Measurements from ENCODE around the gene CAMSAP2.

The CAMSAP2 gene

DNA sequence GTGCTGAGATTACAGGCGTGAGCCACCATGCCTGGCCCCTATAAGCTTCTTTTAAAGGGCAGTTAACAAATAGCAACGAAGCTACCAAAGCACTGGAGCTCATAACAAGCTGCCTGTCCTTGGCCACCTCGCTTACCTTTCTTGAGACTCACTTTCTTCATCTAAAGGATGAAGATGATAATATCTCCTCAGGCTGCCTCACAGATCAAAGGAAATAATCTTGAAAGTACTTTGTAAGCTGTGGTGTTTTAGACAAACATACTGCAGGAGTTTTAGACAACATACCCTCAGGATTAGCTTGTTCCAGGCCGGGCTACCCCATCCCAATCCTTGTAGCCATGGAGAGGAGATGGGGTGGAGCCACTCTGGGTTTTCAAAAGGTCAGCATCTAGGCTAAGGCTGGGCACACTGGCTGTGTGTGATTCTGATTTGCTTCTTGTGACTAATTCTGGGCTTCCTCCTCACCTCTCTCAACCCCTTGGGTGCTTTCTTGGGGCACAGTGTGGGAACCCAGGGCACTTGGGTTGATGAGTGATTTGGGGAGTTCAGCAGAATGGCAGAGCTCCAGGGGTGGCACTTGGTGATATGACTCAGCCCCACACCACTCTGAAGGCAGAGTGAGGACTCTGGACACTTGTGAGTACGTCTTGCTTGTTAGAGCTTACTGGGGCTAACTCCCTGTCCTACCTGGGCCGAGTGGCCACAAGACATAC is 139.3 kb downstream of the CAMSAP2 start:
- Histone ChIP-seq H3K36me3 (ENCODE audit: control insufficient read depth in 4 of 4, insufficient read depth in 4 of 4, low read length in 3 of 4) (no peaks in the 10 kb centered on the region), H3K9me3 (ENCODE audit: control extremely low read depth in 1 of 5, control insufficient read depth in 4 of 5, insufficient read depth in 2 of 5, low read depth in 1 of 5, low read length in 4 of 5) (no peaks in the 10 kb centered on the region), H3K27me3 (replicated peaks in 2 of 5; ENCODE audit: control insufficient read depth in 4 of 5, insufficient read depth in 5 of 5, low read length in 4 of 5) (peaks cover 0 to 39% (median 26%) of the 10 kb centered on the region in 5 experiments), H3K4me1 (ENCODE audit: control extremely low read depth in 1 of 4, control insufficient read depth in 4 of 4, insufficient read depth in 4 of 4, low read length in 3 of 4) (peaks cover 0 to 12% (median 10%) of the 10 kb centered on the region in 4 experiments), H3K4me3 (ENCODE audit: control insufficient read depth in 1 of 7, extremely low read depth in 1 of 7, insufficient read depth in 4 of 7, low read depth in 2 of 7, low read length in 6 of 7) (no peak overlapping the region), H3K27ac (ENCODE audit: insufficient read depth in 1 of 2, low read depth in 1 of 2, low read length in 2 of 2, poor library complexity in 1 of 2, severe bottlenecking in 2 of 2) (no peak overlapping the region)
- no peak for DNase-seq
- ChIA-PET POLR2A (interaction anchor here (0.6 kb wide), 1 partner anchor 148 kb away, joined by 3 read pairs; no protein-coding TSS in a partner anchor), CTCF (no interaction called here)
- 98% methylated on average over 4 of the region's 6 CpGs for WGBS (ENCODE audit: insufficient coverage)

- H3K36me3 ChIP-seq (ENCODE audit: control insufficient read depth in 4 of 4, insufficient read depth in 4 of 4, low read length in 3 of 4): no peaks in the 10 kb centered on the region
- DNase-seq: peak in 1 of 3 donors; percentile 19
- no peaks in the 10 kb centered on the region for H3K9me3 ChIP-seq (ENCODE audit: control extremely low read depth in 1 of 5, control insufficient read depth in 4 of 5, insufficient read depth in 2 of 5, low read depth in 1 of 5, low read length in 4 of 5)
- WGBS (ENCODE audit: insufficient coverage): 65% methylated on average over 2 of the region's 3 CpGs
- H3K4me1 ChIP-seq (ENCODE audit: control extremely low read depth in 1 of 4, control insufficient read depth in 4 of 4, insufficient read depth in 4 of 4, low read length in 3 of 4): no peaks in the 10 kb centered on the region
- CTCF ChIA-PET: interaction anchor here (1.2 kb wide), 1 partner anchor 11 kb away, joined by 3 read pairs; no protein-coding TSS in a partner anchor
- H3K27me3 ChIP-seq (replicated peaks in 2 of 5; ENCODE audit: control insufficient read depth in 4 of 5, insufficient read depth in 5 of 5, low read length in 4 of 5): peaks cover 0 to 17% (median 12%) of the 10 kb centered on the region in 5 experiments
- H3K27ac ChIP-seq (ENCODE audit: insufficient read depth in 1 of 2, low read depth in 1 of 2, low read length in 2 of 2, poor library complexity in 1 of 2, severe bottlenecking in 2 of 2): no peak overlapping the region
- POLR2A ChIA-PET: no interaction called here
- H3K4me3 ChIP-seq (ENCODE audit: control insufficient read depth in 1 of 7, extremely low read depth in 1 of 7, insufficient read depth in 4 of 7, low read depth in 2 of 7, low read length in 6 of 7): no peak overlapping the region
Observed at GRCh38 chr1:200880212-200880611, 141.5 kb downstream of the CAMSAP2 start.

GRCh38 chr1:200883118-200883517 is 144.4 kb downstream of the CAMSAP2 start:
- POLR2A ChIA-PET: no interaction called here
- H3K27ac ChIP-seq (ENCODE audit: insufficient read depth in 1 of 2, low read depth in 1 of 2, low read length in 2 of 2, poor library complexity in 1 of 2, severe bottlenecking in 2 of 2): no peak overlapping the region
- peaks cover 0 to 19% (median 4%) of the 10 kb centered on the region in 4 experiments for H3K4me1 ChIP-seq (ENCODE audit: control extremely low read depth in 1 of 4, control insufficient read depth in 4 of 4, insufficient read depth in 4 of 4, low read length in 3 of 4)
- 100% methylated on average over 1 of the region's 3 CpGs for WGBS (ENCODE audit: insufficient coverage)
- CTCF ChIA-PET: no interaction called here
- no peaks in the 10 kb centered on the region for H3K9me3 ChIP-seq (ENCODE audit: control extremely low read depth in 1 of 5, control insufficient read depth in 4 of 5, insufficient read depth in 2 of 5, low read depth in 1 of 5, low read length in 4 of 5)
- peaks cover 0 to 4% (median under 1%) of the 10 kb centered on the region in 5 experiments for H3K27me3 ChIP-seq (replicated peaks in 2 of 5; ENCODE audit: control insufficient read depth in 4 of 5, insufficient read depth in 5 of 5, low read length in 4 of 5)
- no peak overlapping the region for H3K4me3 ChIP-seq (ENCODE audit: control insufficient read depth in 1 of 7, extremely low read depth in 1 of 7, insufficient read depth in 4 of 7, low read depth in 2 of 7, low read length in 6 of 7)
- no peaks in the 10 kb centered on the region for H3K36me3 ChIP-seq (ENCODE audit: control insufficient read depth in 4 of 4, insufficient read depth in 4 of 4, low read length in 3 of 4)
- DNase-seq: no peak

GRCh38 chr1:200885623-200886402 is 147.1 kb downstream of the CAMSAP2 start:
- peaks cover 0 to 41% (median 23%) of the 10 kb centered on the region in 4 experiments for H3K4me1 ChIP-seq (ENCODE audit: control extremely low read depth in 1 of 4, control insufficient read depth in 4 of 4, insufficient read depth in 4 of 4, low read length in 3 of 4)
- H3K36me3 ChIP-seq (ENCODE audit: control insufficient read depth in 4 of 4, insufficient read depth in 4 of 4, low read length in 3 of 4): no peaks in the 10 kb centered on the region
- H3K27me3 ChIP-seq (replicated peaks in 2 of 5; ENCODE audit: control insufficient read depth in 4 of 5, insufficient read depth in 5 of 5, low read length in 4 of 5): peaks cover 0 to 11% (median 6%) of the 10 kb centered on the region in 5 experiments
- no peaks in the 10 kb centered on the region for H3K9me3 ChIP-seq (ENCODE audit: control extremely low read depth in 1 of 5, control insufficient read depth in 4 of 5, insufficient read depth in 2 of 5, low read depth in 1 of 5, low read length in 4 of 5)
- CTCF ChIA-PET: no interaction called here
- WGBS (ENCODE audit: insufficient coverage): 97% methylated on average over 3 of the region's 6 CpGs
- POLR2A ChIA-PET: no interaction called here
- no peak overlapping the region for H3K4me3 ChIP-seq (ENCODE audit: control insufficient read depth in 1 of 7, extremely low read depth in 1 of 7, insufficient read depth in 4 of 7, low read depth in 2 of 7, low read length in 6 of 7)
- no peak overlapping the region for H3K27ac ChIP-seq (ENCODE audit: insufficient read depth in 1 of 2, low read depth in 1 of 2, low read length in 2 of 2, poor library complexity in 1 of 2, severe bottlenecking in 2 of 2)
- no peak for DNase-seq

GRCh38 chr1:200886594-200886993 is 147.9 kb downstream of the CAMSAP2 start:
- no peak overlapping the region for H3K4me3 ChIP-seq (ENCODE audit: control insufficient read depth in 1 of 7, extremely low read depth in 1 of 7, insufficient read depth in 4 of 7, low read depth in 2 of 7, low read length in 6 of 7)
- no CpG with 5 or more reads among the region's 2 CpGs for WGBS (ENCODE audit: insufficient coverage)
- no peak overlapping the region for H3K27ac ChIP-seq (ENCODE audit: insufficient read depth in 1 of 2, low read depth in 1 of 2, low read length in 2 of 2, poor library complexity in 1 of 2, severe bottlenecking in 2 of 2)
- DNase-seq: no peak
- ChIA-PET CTCF (interaction anchor here (2.0 kb wide), 1 partner anchor 13 kb away, joined by 6 read pairs; the partner anchor contains the start of gene GPR25), POLR2A (no interaction called here)
- no peaks in the 10 kb centered on the region for H3K36me3 ChIP-seq (ENCODE audit: control insufficient read depth in 4 of 4, insufficient read depth in 4 of 4, low read length in 3 of 4)
- H3K27me3 ChIP-seq (replicated peaks in 2 of 5; ENCODE audit: control insufficient read depth in 4 of 5, insufficient read depth in 5 of 5, low read length in 4 of 5): peaks cover 0 to 19% (median 11%) of the 10 kb centered on the region in 5 experiments
- peaks cover 0 to 49% (median 30%) of the 10 kb centered on the region in 4 experiments for H3K4me1 ChIP-seq (ENCODE audit: control extremely low read depth in 1 of 4, control insufficient read depth in 4 of 4, insufficient read depth in 4 of 4, low read length in 3 of 4)
- no peaks in the 10 kb centered on the region for H3K9me3 ChIP-seq (ENCODE audit: control extremely low read depth in 1 of 5, control insufficient read depth in 4 of 5, insufficient read depth in 2 of 5, low read depth in 1 of 5, low read length in 4 of 5)

- ChIA-PET CTCF (interaction anchor here (2.0 kb wide), 1 partner anchor 14 kb away, joined by 6 read pairs; the partner anchor contains the start of gene GPR25), POLR2A (no interaction called here)
- WGBS (ENCODE audit: insufficient coverage): 95% methylated on average over 7 of the region's 11 CpGs
- Histone ChIP-seq H3K4me1 (ENCODE audit: control extremely low read depth in 1 of 4, control insufficient read depth in 4 of 4, insufficient read depth in 4 of 4, low read length in 3 of 4) (peaks cover 0 to 53% (median 35%) of the 10 kb centered on the region in 4 experiments), H3K4me3 (ENCODE audit: control insufficient read depth in 1 of 7, extremely low read depth in 1 of 7, insufficient read depth in 4 of 7, low read depth in 2 of 7, low read length in 6 of 7) (no peak overlapping the region), H3K36me3 (ENCODE audit: control insufficient read depth in 4 of 4, insufficient read depth in 4 of 4, low read length in 3 of 4) (no peaks in the 10 kb centered on the region), H3K27me3 (replicated peaks in 2 of 5; ENCODE audit: control insufficient read depth in 4 of 5, insufficient read depth in 5 of 5, low read length in 4 of 5) (peaks cover 0 to 23% (median 15%) of the 10 kb centered on the region in 5 experiments), H3K27ac (ENCODE audit: insufficient read depth in 1 of 2, low read depth in 1 of 2, low read length in 2 of 2, poor library complexity in 1 of 2, severe bottlenecking in 2 of 2) (no peak overlapping the region), H3K9me3 (ENCODE audit: control extremely low read depth in 1 of 5, control insufficient read depth in 4 of 5, insufficient read depth in 2 of 5, low read depth in 1 of 5, low read length in 4 of 5) (no peaks in the 10 kb centered on the region)
- DNase-seq: no peak
Observed at GRCh38 chr1:200887036-200887435, 148.3 kb downstream of the CAMSAP2 start.
